GM23338 (cell line): ENCODE data around the gene POLR1A. TPM values are rescaled to one million over a fixed set of nuclear protein-coding genes. Genes with fewer than 3 reads are reported as not detected.

Experiments used
- ATAC-seq: fragments of 200-7000 bp; cut with Tn5 transposase; 3 replicates; pipeline ENCODE4 v1.9.1; 2020
- DNase-seq: peaks from one replicate; pipeline ENCODE4 v3.0.0-alpha.2; 2015; ENCODE audit warnings: low spot score
- H2AFZ ChIP-seq: fragments of 200-600 bp; sonication (generic); 2 replicates; pipeline ENCODE4 v1.8.0; 2016; ENCODE audit warnings: antibody characterized with exemption, mild to moderate bottlenecking, moderate library complexity
- H3F3A ChIP-seq: fragments of 200-600 bp; sonication (generic); replicated peaks from 2 replicates; pipeline ENCODE4 v1.8.0; 2017; ENCODE audit warnings: antibody characterized with exemption, mixed run types, low read depth
- H3K27ac ChIP-seq: fragments of 200-600 bp; sonication (generic); 2 replicates; pipeline ENCODE4 v1.6.1; 2016; ENCODE audit warnings: low read depth
- H3K27me3 ChIP-seq: fragments of 200-600 bp; sonication (generic); 2 replicates; pipeline ENCODE4 v1.8.0; 2016; ENCODE audit warnings: mild to moderate bottlenecking, mixed run types, moderate library complexity; ENCODE audit not compliant: insufficient read depth
- H3K36me3 ChIP-seq: fragments of 200-600 bp; sonication (generic); 2 replicates; pipeline ENCODE4 v1.8.0; 2016; ENCODE audit warnings: mild to moderate bottlenecking; ENCODE audit not compliant: insufficient read depth
- H3K4me1 ChIP-seq: fragments of 200-600 bp; sonication (generic); 2 replicates; pipeline ENCODE4 v1.8.0; 2016; ENCODE audit warnings: mild to moderate bottlenecking, moderate library complexity; ENCODE audit not compliant: insufficient read depth
- H3K4me2 ChIP-seq: fragments of 200-600 bp; sonication (generic); 2 replicates; pipeline ENCODE4 v1.7.1; 2017; ENCODE audit warnings: mixed run types
- H3K4me3 ChIP-seq: fragments of 200-600 bp; sonication (generic); 2 replicates; pipeline ENCODE4 v1.6.1; 2016; ENCODE audit warnings: mixed run types
- H3K79me2 ChIP-seq: fragments of 200-600 bp; sonication (generic); replicated peaks from 2 replicates; pipeline ENCODE4 v1.8.0; 2017; ENCODE audit warnings: mild to moderate bottlenecking; ENCODE audit not compliant: insufficient read depth
- H3K9me2 ChIP-seq: fragments of 200-600 bp; sonication (generic); 2 replicates; pipeline ENCODE4 v1.8.0; 2017; ENCODE audit not compliant: insufficient read depth
- H4K20me1 ChIP-seq: fragments of 200-600 bp; sonication (generic); replicated peaks from 2 replicates; pipeline ENCODE4 v1.8.0; 2017; ENCODE audit warnings: mild to moderate bottlenecking; ENCODE audit not compliant: insufficient read depth
- H3K27ac Mint-ChIP-seq: 2 replicates; pipeline ENCODE4 v1.8.0; 2020; ENCODE audit warnings: inconsistent platforms, mild to moderate bottlenecking, moderate library complexity, mixed read lengths
- H3K27me3 Mint-ChIP-seq: 3 replicates; pipeline ENCODE4 v1.8.0; 2022; ENCODE audit warnings: low read depth, mild to moderate bottlenecking, moderate library complexity, mixed read lengths, inconsistent platforms; ENCODE audit not compliant: insufficient read depth, poor library complexity
- H3K36me3 Mint-ChIP-seq: 3 replicates; pipeline ENCODE4 v1.8.0; 2021; ENCODE audit warnings: low read depth, mild to moderate bottlenecking, inconsistent platforms, moderate library complexity, mixed read lengths
- H3K4me1 Mint-ChIP-seq: 3 replicates; pipeline ENCODE4 v1.8.0; 2020; ENCODE audit warnings: mild to moderate bottlenecking, inconsistent platforms, mixed read lengths
- H3K4me3 Mint-ChIP-seq: 3 replicates; pipeline ENCODE4 v1.8.0; 2021; ENCODE audit warnings: moderate library complexity, mild to moderate bottlenecking, inconsistent platforms, mixed read lengths
- H3K9me3 Mint-ChIP-seq: 3 replicates; pipeline ENCODE4 v1.8.0; 2020; ENCODE audit warnings: moderate library complexity, mild to moderate bottlenecking, inconsistent platforms, mixed read lengths
- CREB1 ChIP-seq: fragments of 250-450 bp; sonication (Bioruptor Pico); IDR thresholded peaks from 2 replicates; pipeline ENCODE4 v1.5.0; 2020; ENCODE audit warnings: low read depth, mild to moderate bottlenecking, moderate library complexity
- EZH2 ChIP-seq: fragments of 200-600 bp; sonication (generic); IDR thresholded peaks from one replicate; pipeline ENCODE4 v1.8.0; 2017; ENCODE audit warnings: antibody characterized with exemption, mild to moderate bottlenecking, low read depth; ENCODE audit not compliant: unreplicated experiment
- JUNB ChIP-seq: IDR thresholded peaks from one replicate; pipeline ENCODE4 v1.6.1; 2016; ENCODE audit warnings: antibody characterized with exemption; ENCODE audit not compliant: unreplicated experiment
- NANOG ChIP-seq: IDR thresholded peaks from 2 replicates; pipeline ENCODE4 v1.6.1; 2016; ENCODE audit warnings: antibody characterized with exemption, borderline replicate concordance
- STAT1 ChIP-seq: IDR thresholded peaks from one replicate; pipeline ENCODE4 v1.6.1; 2016; ENCODE audit warnings: antibody characterized with exemption; ENCODE audit not compliant: unreplicated experiment
- ZNF114 ChIP-seq: fragments of 250-450 bp; sonication (Bioruptor Pico); IDR thresholded peaks from 2 replicates; pipeline ENCODE4 v1.5.0; 2020; ENCODE audit warnings: mild to moderate bottlenecking, moderate library complexity
- ZNF331 ChIP-seq: fragments of 250-450 bp; sonication (Bioruptor Pico); IDR thresholded peaks from 2 replicates; pipeline ENCODE4 v1.5.0; 2020; ENCODE audit warnings: low read depth, mild to moderate bottlenecking, moderate library complexity
- polyA plus RNA-seq: library from polyadenylated mRNA; unstranded; fragments of >200 nt; fragmentation: Nextera tagmentation; extraction: Ambion mirVana; gene quantifications from 2 replicates; pipeline ENCODE4 v1.2.1, GENCODE V29; 2016
- total RNA-seq: library from RNA; depleted of rRNA; stranded (reverse); fragments of >200 nt; shearing (Covaris generic); gene quantifications from 2 replicates; pipeline ENCODE4 v1.2.3, GENCODE V29; 2014
- TF ChIP-seq, protein P1 (sequence below): IDR thresholded peaks from one replicate; pipeline ENCODE4 v1.6.1; 2018; ENCODE audit warnings: antibody characterized with exemption; ENCODE audit not compliant: unreplicated experiment
- TF ChIP-seq, protein P2 (sequence below), 2 experiments: fragments of 200-600 bp in 1 of 2; sonication (generic) in 1 of 2; conservative IDR thresholded peaks; 2 replicates each; pipeline versions ENCODE4 v1.5.1 to v1.6.1; 2016 to 2017; ENCODE audit warnings: antibody characterized with exemption in 2 of 2, low read depth in 2 of 2, mild to moderate bottlenecking in 2 of 2, moderate library complexity in 1 of 2
- TF ChIP-seq, protein P3 (sequence below): IDR thresholded peaks from 2 replicates; pipeline ENCODE4 v1.6.1; 2016; ENCODE audit warnings: antibody characterized with exemption

Gene POLR1A
- total and polyA plus RNA-seq, 2 experiments from 2014 or later = 13.8 to 43.2 TPM

DNA sequence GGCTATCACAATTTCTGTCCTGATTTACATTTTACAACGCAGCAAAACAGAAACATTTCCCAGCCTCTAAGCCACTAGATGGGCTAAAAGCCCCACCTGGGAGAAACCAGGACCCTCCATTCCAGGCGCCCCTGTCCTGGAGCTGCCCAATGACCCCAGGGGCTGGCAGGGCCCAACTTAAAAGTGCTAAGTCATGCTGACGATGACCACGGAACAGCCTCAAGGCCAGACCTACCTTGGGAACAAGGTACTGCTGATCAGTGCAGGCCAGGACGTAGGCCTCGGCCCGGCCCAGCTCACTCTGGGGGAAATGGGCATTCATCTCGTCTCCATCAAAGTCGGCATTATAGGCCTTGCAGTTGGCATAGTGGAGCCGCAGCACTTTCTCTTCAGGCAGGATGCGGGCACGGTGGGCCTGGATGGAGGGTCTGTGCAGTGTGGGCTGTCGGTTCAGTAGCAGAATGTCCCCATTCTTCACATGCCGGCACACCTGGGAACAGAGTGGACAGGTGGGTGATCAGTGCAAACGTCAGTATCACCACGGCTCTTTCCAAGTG, 35.8 kb downstream of the POLR1A start:
- Histone ChIP-seq H3K27me3 (no peaks in the 10 kb centered on the region), H3K9me2 (no peaks in the 10 kb centered on the region), H3K4me1 (no peaks in the 10 kb centered on the region), H3K27ac (no peak overlapping the region), H3K79me2 (no peaks in the 10 kb centered on the region), H3F3A (no peaks in the 10 kb centered on the region), H3K4me3 (no peak overlapping the region), H2AFZ (no peak overlapping the region), H3K4me2 (no peak overlapping the region), H3K36me3 (peaks cover 33% of the 10 kb centered on the region), H4K20me1 (peaks cover 10% of the 10 kb centered on the region)
- TF ChIP-seq, protein P1, sequence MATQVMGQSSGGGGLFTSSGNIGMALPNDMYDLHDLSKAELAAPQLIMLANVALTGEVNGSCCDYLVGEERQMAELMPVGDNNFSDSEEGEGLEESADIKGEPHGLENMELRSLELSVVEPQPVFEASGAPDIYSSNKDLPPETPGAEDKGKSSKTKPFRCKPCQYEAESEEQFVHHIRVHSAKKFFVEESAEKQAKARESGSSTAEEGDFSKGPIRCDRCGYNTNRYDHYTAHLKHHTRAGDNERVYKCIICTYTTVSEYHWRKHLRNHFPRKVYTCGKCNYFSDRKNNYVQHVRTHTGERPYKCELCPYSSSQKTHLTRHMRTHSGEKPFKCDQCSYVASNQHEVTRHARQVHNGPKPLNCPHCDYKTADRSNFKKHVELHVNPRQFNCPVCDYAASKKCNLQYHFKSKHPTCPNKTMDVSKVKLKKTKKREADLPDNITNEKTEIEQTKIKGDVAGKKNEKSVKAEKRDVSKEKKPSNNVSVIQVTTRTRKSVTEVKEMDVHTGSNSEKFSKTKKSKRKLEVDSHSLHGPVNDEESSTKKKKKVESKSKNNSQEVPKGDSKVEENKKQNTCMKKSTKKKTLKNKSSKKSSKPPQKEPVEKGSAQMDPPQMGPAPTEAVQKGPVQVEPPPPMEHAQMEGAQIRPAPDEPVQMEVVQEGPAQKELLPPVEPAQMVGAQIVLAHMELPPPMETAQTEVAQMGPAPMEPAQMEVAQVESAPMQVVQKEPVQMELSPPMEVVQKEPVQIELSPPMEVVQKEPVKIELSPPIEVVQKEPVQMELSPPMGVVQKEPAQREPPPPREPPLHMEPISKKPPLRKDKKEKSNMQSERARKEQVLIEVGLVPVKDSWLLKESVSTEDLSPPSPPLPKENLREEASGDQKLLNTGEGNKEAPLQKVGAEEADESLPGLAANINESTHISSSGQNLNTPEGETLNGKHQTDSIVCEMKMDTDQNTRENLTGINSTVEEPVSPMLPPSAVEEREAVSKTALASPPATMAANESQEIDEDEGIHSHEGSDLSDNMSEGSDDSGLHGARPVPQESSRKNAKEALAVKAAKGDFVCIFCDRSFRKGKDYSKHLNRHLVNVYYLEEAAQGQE = no peak
- TF ChIP-seq ZNF114 (CRISPR knock-in tag) (no peak), CREB1 (CRISPR knock-in tag) (no peak), NANOG (no peak)
- DNase-seq = no peak
- no peak for ATAC-seq
- Mint-ChIP-seq H3K27ac (peak overlapping the region; percentile 65; the same call in 1 of the 2 replicates), H3K27me3 (no peaks in the 10 kb centered on the region), H3K36me3 (peaks cover 90% of the 10 kb centered on the region), H3K4me1 (no peaks in the 10 kb centered on the region), H3K9me3 (no peaks in the 10 kb centered on the region), H3K4me3 (no peak overlapping the region)

DNA sequence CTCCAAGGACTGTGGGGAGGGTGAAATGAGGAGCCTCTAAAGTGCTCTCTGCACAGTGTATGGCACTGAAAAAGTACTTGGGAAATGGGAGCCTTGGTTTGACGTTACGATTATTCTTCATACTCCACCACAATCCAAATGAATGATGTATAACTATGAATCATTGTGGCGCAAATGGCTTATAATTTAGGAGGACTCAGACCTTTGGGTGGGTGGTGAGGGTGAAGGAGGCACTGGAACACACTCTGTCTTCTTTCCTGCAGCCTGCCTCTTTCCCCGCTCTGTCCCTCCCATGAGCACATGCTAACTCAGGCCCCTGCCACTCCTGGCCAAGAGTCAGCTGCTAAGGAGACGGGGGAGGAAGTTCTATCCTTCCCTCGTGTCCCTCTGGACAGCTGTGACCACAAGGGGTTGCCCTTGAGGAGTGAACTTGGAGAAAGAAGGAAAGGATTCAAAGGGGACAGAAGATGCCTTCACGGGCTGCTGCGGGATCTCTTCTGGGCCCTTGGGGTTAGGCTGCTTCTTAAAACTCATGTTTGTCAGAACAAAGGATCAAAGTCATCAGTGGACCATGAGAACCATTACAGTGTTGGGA, 36.5 kb downstream of the POLR1A start:
- ATAC-seq (no peak), DNase-seq (no peak)
- H3K27ac Mint-ChIP-seq = peak overlapping the region; percentile 76; the same call in 1 of the 2 replicates
- H3K79me2 ChIP-seq = no peaks in the 10 kb centered on the region
- no peak overlapping the region for H3K4me2 ChIP-seq
- no peaks in the 10 kb centered on the region for H3K4me1 Mint-ChIP-seq
- peaks cover 10% of the 10 kb centered on the region for H4K20me1 ChIP-seq
- no peaks in the 10 kb centered on the region for H3K27me3 Mint-ChIP-seq
- no peaks in the 10 kb centered on the region for H3K9me3 Mint-ChIP-seq
- no peak overlapping the region for H3K27ac ChIP-seq
- no peak overlapping the region for H3K4me3 Mint-ChIP-seq
- H3K36me3 ChIP-seq = peaks cover 39% of the 10 kb centered on the region
- no peak overlapping the region for H3K4me3 ChIP-seq
- H3F3A ChIP-seq = no peaks in the 10 kb centered on the region
- no peaks in the 10 kb centered on the region for H3K9me2 ChIP-seq
- no peaks in the 10 kb centered on the region for H3K27me3 ChIP-seq
- no peak overlapping the region for H2AFZ ChIP-seq
- peaks cover 90% of the 10 kb centered on the region for H3K36me3 Mint-ChIP-seq
- no peaks in the 10 kb centered on the region for H3K4me1 ChIP-seq
- TF ChIP-seq ZNF114 (CRISPR knock-in tag) = no peak
- TF ChIP-seq, protein P2, sequence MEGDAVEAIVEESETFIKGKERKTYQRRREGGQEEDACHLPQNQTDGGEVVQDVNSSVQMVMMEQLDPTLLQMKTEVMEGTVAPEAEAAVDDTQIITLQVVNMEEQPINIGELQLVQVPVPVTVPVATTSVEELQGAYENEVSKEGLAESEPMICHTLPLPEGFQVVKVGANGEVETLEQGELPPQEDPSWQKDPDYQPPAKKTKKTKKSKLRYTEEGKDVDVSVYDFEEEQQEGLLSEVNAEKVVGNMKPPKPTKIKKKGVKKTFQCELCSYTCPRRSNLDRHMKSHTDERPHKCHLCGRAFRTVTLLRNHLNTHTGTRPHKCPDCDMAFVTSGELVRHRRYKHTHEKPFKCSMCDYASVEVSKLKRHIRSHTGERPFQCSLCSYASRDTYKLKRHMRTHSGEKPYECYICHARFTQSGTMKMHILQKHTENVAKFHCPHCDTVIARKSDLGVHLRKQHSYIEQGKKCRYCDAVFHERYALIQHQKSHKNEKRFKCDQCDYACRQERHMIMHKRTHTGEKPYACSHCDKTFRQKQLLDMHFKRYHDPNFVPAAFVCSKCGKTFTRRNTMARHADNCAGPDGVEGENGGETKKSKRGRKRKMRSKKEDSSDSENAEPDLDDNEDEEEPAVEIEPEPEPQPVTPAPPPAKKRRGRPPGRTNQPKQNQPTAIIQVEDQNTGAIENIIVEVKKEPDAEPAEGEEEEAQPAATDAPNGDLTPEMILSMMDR (conservative IDR thresholded peaks at IDR 0.05; ENCODE audit: low read depth in 2 of 2) = no peak
- TF ChIP-seq JUNB = no peak
- TF ChIP-seq ZNF331 = no peak
- TF ChIP-seq, protein P3, sequence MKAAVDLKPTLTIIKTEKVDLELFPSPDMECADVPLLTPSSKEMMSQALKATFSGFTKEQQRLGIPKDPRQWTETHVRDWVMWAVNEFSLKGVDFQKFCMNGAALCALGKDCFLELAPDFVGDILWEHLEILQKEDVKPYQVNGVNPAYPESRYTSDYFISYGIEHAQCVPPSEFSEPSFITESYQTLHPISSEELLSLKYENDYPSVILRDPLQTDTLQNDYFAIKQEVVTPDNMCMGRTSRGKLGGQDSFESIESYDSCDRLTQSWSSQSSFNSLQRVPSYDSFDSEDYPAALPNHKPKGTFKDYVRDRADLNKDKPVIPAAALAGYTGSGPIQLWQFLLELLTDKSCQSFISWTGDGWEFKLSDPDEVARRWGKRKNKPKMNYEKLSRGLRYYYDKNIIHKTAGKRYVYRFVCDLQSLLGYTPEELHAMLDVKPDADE = no peak
- TF ChIP-seq EZH2 = no peak
- TF ChIP-seq STAT1 = no peak
- no peak for TF ChIP-seq NANOG
